ENCODE data around the gene NCF1.
"Not testable (repeated sequence)": the region's sequence is repeated elsewhere in the genome, so short reads cannot be mapped to it uniquely, and the experiment has no call there.

The NCF1 gene

GRCh38 chr7:74788369-74789150 is 14.7 kb downstream of the NCF1 start:
- peak; percentile 94 to 99 (median 98) for DNase-seq

- DNase-seq, result not testable (repeated sequence)
Measured at GRCh38 chr7:74789200-74789736, 15.5 kb downstream of the NCF1 start.

- DNase-seq, result not testable (repeated sequence)
Measured at GRCh38 chr7:74797848-74798622, 24.2 kb downstream of the NCF1 start.

GRCh38 chr7:74798644-74799043 is 24.8 kb downstream of the NCF1 start:
- DNase-seq, result not testable (repeated sequence)

- DNase-seq, result not testable (repeated sequence)
Measured at GRCh38 chr7:74815882-74816281, 42.1 kb downstream of the NCF1 start.

- not testable (repeated sequence) for DNase-seq
Measured at GRCh38 chr7:74820146-74820805, 46.5 kb downstream of the NCF1 start.

- DNase-seq, result not testable (repeated sequence)
Measured at GRCh38 chr7:74821259-74821658, 47.4 kb downstream of the NCF1 start.

- DNase-seq, result not testable (repeated sequence)
Measured at GRCh38 chr7:74829959-74830358, 56.1 kb downstream of the NCF1 start.

GRCh38 chr7:74830411-74830810 is 56.6 kb downstream of the NCF1 start:
- not testable (repeated sequence) for DNase-seq
